Uterus (tissue), 4 donors: ENCODE measurements around the gene PLXNA2. TPM values are rescaled to one million over a fixed set of nuclear protein-coding genes. Genes with fewer than 3 reads are reported as not detected.

Experiments used
- DNase-seq, 2 donors: peaks; one replicate each; pipeline ENCODE4 v3.0.0-alpha.2; 2019 to 2020
- H3K27ac ChIP-seq, 2 donors: fragments of 200-600 bp; sonication (generic); 1 replicate in 1 of 2; 2 replicates in 1 of 2; pipeline ENCODE4 v1.5.1; 2016 to 2018
- H3K27me3 ChIP-seq, 2 donors: fragments of 200-600 bp; sonication (generic); one replicate each; pipeline ENCODE4 v1.5.1; 2018 to 2019; ENCODE audit warnings: control low read depth in 1 of 2
- H3K36me3 ChIP-seq, 2 donors: fragments of 200-600 bp; sonication (generic); one replicate each; pipeline ENCODE4 v1.5.1; 2019; ENCODE audit warnings: control low read depth in 1 of 2
- H3K4me1 ChIP-seq, 2 donors: fragments of 200-600 bp; sonication (generic); one replicate each; pipeline ENCODE4 v1.5.1; 2018 to 2019; ENCODE audit warnings: control low read depth in 1 of 2
- H3K4me3 ChIP-seq, 2 donors: fragments of 200-600 bp; sonication (generic); 1 replicate in 1 of 2; 2 replicates in 1 of 2; pipeline ENCODE4 v1.5.1; 2018 to 2019; ENCODE audit warnings: mild to moderate bottlenecking in 1 of 2
- H3K9me3 ChIP-seq, 2 donors: fragments of 200-600 bp; sonication (generic); one replicate each; pipeline ENCODE4 v1.5.1; 2019; ENCODE audit warnings: control low read depth in 1 of 2
- CTCF ChIP-seq, 4 experiments: fragments of 200-600 bp in 2 of 4; fragments of 450-650 bp in 2 of 4; sonication (generic) in 2 of 4; IDR thresholded peaks; one replicate each; pipeline ENCODE4 v1.5.1; 2016 to 2019; ENCODE audit warnings: antibody characterized with exemption in 4 of 4, mild to moderate bottlenecking in 2 of 4, moderate library complexity in 1 of 4
- POLR2A ChIP-seq, 2 donors: fragments of 450-650 bp; IDR thresholded peaks; one replicate each; pipeline ENCODE4 v1.6.1; 2016; ENCODE audit warnings: antibody characterized with exemption in 2 of 2, mild to moderate bottlenecking in 1 of 2, moderate library complexity in 1 of 2
- intact Hi-C: fragments of 100-400 bp; cut with DNase I; formaldehyde crosslinking; loops from one replicate; pipeline ENCODE4 v1.15.1; 2023; ENCODE audit warnings: low total_unique reads
- total RNA-seq, 4 donors: library from RNA; depleted of rRNA in 3 of 4; stranded (reverse); fragments of >200 nt in 3 of 4; gene quantifications; one replicate each; pipeline versions ENCODE4 v1.1.0 to v1.2.4, GENCODE V29; 2014 to 2023
- donor health status: DM: yes; HTN: yes; CAD: no.

Gene PLXNA2
- total RNA-seq, 4 donors from 2014 or later, result 5.4 to 94.5 (median 9.5) TPM

GRCh38 chr1:208015255-208015654 is 228.9 kb downstream of the PLXNA2 start:
- Histone ChIP-seq H3K4me1 (no peaks in the 10 kb centered on the region), H3K9me3 (no peaks in the 10 kb centered on the region), H3K36me3 (no peaks in the 10 kb centered on the region), H3K4me3 (no peak overlapping the region), H3K27me3 (no peaks in the 10 kb centered on the region), H3K27ac (no peak overlapping the region)
- TF ChIP-seq POLR2A (IDR thresholded peaks at IDR 0.05) (no peak), CTCF (IDR thresholded peaks at IDR 0.05) (no peak)
- no peak for DNase-seq
- intact Hi-C loops, result no loop called here

DNA sequence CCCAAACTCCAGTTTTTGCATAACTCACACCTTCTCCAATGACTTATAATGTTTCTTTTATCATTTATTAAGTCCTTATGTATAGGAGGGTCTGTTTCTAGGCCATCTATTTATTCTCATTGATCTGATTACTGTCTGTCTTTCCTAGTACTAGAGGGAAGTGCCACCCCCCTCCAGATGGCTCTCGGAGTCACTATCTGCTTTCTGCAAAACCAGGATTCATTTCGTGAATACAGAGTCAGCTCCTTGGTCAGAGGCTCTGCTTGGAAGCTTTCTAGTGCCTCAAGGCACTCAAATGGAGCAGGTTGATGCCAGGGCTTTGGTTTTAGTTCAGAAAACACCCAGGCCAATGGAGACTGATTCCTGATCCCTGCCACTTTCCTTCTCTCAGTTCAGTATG is 231.0 kb downstream of the PLXNA2 start:
- Histone ChIP-seq H3K9me3 (no peaks in the 10 kb centered on the region), H3K27ac (no peak overlapping the region), H3K36me3 (no peaks in the 10 kb centered on the region), H3K27me3 (no peaks in the 10 kb centered on the region), H3K4me1 (no peaks in the 10 kb centered on the region), H3K4me3 (no peak overlapping the region)
- intact Hi-C loops, result no loop called here
- no peak for DNase-seq
- TF ChIP-seq CTCF (IDR thresholded peaks at IDR 0.05) (no peak), POLR2A (IDR thresholded peaks at IDR 0.05) (no peak)

GRCh38 chr1:208012721-208013120 is 231.5 kb downstream of the PLXNA2 start:
- H3K36me3 ChIP-seq, result no peaks in the 10 kb centered on the region
- H3K4me3 ChIP-seq, result no peak overlapping the region
- H3K27ac ChIP-seq, result no peak overlapping the region
- TF ChIP-seq CTCF (IDR thresholded peaks at IDR 0.05), result no peak
- TF ChIP-seq POLR2A (IDR thresholded peaks at IDR 0.05), result no peak
- no peaks in the 10 kb centered on the region for H3K4me1 ChIP-seq
- H3K9me3 ChIP-seq, result no peaks in the 10 kb centered on the region
- intact Hi-C loops, result no loop called here
- H3K27me3 ChIP-seq, result no peaks in the 10 kb centered on the region
- no peak for DNase-seq

DNA sequence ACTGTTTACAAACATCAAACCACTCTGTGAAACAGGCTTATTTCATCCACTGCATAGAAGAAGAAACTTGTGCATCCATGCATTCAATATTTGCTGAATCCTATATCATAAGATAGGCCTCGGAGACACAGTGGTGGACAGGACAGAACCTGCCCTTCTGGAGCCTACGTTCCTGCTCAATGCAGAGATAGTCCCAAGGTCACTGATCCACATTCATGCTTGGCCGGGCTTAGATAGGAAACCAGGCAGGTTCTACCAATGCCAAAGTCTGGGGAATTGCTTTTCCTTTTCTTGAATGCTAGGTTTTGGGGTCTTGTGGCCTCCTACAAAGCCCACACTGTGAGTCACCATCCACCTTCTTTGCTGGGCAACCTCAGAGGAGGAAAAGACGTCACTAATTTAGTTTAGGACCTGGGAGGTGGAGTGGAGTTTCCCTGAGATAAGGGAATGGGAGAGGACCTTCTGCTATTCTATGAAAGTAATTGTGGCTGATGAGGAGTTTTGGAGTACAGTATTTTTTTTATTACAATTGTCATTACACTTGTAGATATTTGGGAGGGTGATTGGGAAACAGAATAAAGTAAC is 233.6 kb downstream of the PLXNA2 start:
- intact Hi-C loops, result no loop called here
- no peak for DNase-seq
- H3K36me3 ChIP-seq, result no peaks in the 10 kb centered on the region

More for the DNA sequence above, 233.6 kb downstream of the PLXNA2 start:
- TF ChIP-seq POLR2A (IDR thresholded peaks at IDR 0.05) (no peak), CTCF (IDR thresholded peaks at IDR 0.05) (no peak)
- no peak overlapping the region for H3K4me3 ChIP-seq
- H3K9me3 ChIP-seq, result no peaks in the 10 kb centered on the region
- no peaks in the 10 kb centered on the region for H3K27me3 ChIP-seq
- no peak overlapping the region for H3K27ac ChIP-seq
- no peaks in the 10 kb centered on the region for H3K4me1 ChIP-seq
